Measurements from ENCODE around the gene STAT6.

GRCh38 chr12:57046086-57046791 lies 64.9 kb downstream of the STAT6 start:
- TF ChIP-seq CTCF (IDR thresholded peaks at IDR 0.05; ENCODE audit: poor library complexity) = no peak
- no peak for TF ChIP-seq EZH2phosphoT487 (IDR thresholded peaks at IDR 0.05; ENCODE audit: low read depth, severe bottlenecking, unreplicated experiment)
- TF ChIP-seq EZH2 (IDR thresholded peaks at IDR 0.05; ENCODE audit: borderline replicate concordance) = no peak

Measured in hepatocyte (in vitro differentiated cells).